ENCODE measurements around the gene ARFGAP3. TPM values are rescaled to one million over a fixed set of nuclear protein-coding genes. Genes with fewer than 3 reads are reported as not detected.

The ARFGAP3 gene
- total RNA-seq, 1 experiment from 2014 or later, result 37.4 TPM

DNA sequence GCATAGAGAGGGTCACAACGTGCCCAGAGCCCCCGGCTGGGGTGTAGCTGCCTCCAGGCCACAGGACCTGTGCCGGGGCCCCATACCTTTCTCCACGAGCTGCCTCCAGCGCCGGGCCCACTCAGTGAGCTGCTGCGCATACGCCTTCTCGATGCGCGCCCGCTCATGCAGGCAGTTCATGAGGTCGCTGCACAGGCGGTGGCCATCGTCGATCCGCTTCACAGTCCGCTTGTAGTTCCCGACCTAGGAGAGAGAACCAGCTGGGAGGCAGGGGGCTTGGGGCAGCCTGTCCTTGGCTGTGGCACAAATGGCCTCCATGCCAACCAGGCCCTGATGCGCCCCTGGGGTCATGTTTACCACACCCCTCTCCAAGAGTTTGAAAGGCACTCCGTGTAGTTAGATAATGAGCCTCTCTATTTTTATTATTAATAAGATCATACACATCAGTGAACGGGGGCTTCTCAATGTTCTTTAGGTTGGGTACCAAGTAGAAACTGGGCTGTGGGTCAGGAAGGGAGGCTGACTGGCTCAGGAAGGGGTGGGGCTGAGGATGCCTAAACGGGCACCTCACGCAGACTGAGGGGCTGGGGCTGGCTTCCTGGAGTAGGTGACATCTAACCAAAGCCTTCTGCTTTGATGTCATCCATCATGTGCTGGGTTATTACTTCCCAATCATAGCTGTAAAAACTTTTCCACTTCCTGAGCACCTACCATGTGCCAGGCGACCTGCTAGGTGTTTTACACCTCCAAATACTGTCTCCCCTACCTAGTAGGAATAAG is 36.5 kb upstream of the ARFGAP3 start:
- Histone ChIP-seq H3K4me1 (0 out of 2 replicates have a peak, but pooled peaks cover 1% of the 10 kb centered on the region), H3K9me3 (no peaks in the 10 kb centered on the region), H3K4me3 (ENCODE audit: low read depth, low read length) (no peak overlapping the region), H3K27me3 (replicated peaks; ENCODE audit: control insufficient read depth, insufficient read depth, low read length) (no peaks in the 10 kb centered on the region), H3K36me3 (ENCODE audit: control insufficient read depth, insufficient read depth, low read length) (peaks cover under 1% of the 10 kb centered on the region; the same call in 1 of the 2 replicates)
- no peaks in the 10 kb centered on the region for H3K9me3 Mint-ChIP-seq (ENCODE audit: unreplicated experiment)
- peaks cover 18% of the 10 kb centered on the region for H3K4me1 Mint-ChIP-seq (ENCODE audit: low read depth, unreplicated experiment)
- TF ChIP-seq, protein P1, sequence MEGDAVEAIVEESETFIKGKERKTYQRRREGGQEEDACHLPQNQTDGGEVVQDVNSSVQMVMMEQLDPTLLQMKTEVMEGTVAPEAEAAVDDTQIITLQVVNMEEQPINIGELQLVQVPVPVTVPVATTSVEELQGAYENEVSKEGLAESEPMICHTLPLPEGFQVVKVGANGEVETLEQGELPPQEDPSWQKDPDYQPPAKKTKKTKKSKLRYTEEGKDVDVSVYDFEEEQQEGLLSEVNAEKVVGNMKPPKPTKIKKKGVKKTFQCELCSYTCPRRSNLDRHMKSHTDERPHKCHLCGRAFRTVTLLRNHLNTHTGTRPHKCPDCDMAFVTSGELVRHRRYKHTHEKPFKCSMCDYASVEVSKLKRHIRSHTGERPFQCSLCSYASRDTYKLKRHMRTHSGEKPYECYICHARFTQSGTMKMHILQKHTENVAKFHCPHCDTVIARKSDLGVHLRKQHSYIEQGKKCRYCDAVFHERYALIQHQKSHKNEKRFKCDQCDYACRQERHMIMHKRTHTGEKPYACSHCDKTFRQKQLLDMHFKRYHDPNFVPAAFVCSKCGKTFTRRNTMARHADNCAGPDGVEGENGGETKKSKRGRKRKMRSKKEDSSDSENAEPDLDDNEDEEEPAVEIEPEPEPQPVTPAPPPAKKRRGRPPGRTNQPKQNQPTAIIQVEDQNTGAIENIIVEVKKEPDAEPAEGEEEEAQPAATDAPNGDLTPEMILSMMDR (IDR thresholded peaks at IDR 0.05; ENCODE audit: insufficient read depth in 1 of 2, low read depth in 1 of 2, low read length in 1 of 2, severe bottlenecking in 1 of 2, unreplicated experiment in 1 of 2), result no peak
- no peak overlapping the region for H3K4me3 Mint-ChIP-seq (ENCODE audit: unreplicated experiment)
- H3K27me3 Mint-ChIP-seq (ENCODE audit: insufficient read depth, unreplicated experiment), result no peaks in the 10 kb centered on the region
- no peak overlapping the region for H3K27ac Mint-ChIP-seq (ENCODE audit: unreplicated experiment)
- ChIA-PET CTCF (no interaction called here), POLR2A (no interaction called here)
- peaks cover 52% of the 10 kb centered on the region for H3K36me3 Mint-ChIP-seq (ENCODE audit: insufficient read depth, unreplicated experiment)
- DNase-seq, result no peak
- no TSS peak for BruUV-seq (replicated peaks)
- intact Hi-C loops (cut with micrococcal nuclease; ENCODE audit: unreplicated experiment), result no loop called here

DNA sequence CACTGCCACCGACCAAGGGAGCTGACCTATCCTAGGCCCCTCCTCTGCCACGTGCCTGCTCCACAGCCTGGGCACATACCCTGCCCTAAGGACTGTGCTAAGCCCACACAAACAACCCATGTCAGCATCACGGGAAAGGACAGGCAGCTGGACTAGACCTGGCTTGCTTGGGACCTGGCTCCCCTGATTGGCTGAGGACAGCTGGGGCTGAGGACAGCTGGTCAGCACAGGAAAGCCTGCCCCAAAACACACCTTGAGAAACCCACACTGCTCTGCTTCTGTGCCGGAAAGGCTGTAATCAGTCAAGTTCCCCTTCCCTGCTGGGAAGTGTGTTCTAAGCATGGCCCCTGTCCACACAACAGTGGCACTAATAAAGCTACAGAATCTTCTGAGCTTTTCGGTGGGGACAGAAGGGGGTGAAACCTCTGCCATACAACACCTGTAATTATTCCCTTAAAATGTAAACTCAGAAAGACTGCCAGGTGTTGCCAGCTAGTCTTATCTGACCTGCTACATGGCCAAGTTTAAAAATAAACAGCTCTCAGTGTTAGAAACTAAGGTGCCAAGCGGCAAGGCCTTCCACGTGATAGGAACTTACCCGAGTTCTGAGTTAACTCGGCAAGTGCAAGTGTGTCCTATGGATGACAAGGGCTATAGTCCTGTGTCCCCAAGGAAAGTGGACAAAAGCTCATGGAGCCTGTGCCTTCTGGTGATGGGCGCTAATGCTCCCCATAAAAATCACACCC is 35.7 kb upstream of the ARFGAP3 start:
- no TSS peak for BruUV-seq (replicated peaks)
- TF ChIP-seq, protein P1 (IDR thresholded peaks at IDR 0.05; ENCODE audit: insufficient read depth in 1 of 2, low read depth in 1 of 2, low read length in 1 of 2, severe bottlenecking in 1 of 2, unreplicated experiment in 1 of 2), result no peak
- H3K36me3 Mint-ChIP-seq (ENCODE audit: insufficient read depth, unreplicated experiment), result peaks cover 52% of the 10 kb centered on the region
- CTCF ChIA-PET, result no interaction called here
- H3K4me3 Mint-ChIP-seq (ENCODE audit: unreplicated experiment), result no peak overlapping the region
- Histone ChIP-seq H3K9me3 (no peaks in the 10 kb centered on the region), H3K4me3 (ENCODE audit: low read depth, low read length) (no peak overlapping the region), H3K4me1 (peaks cover 9% of the 10 kb centered on the region), H3K27me3 (replicated peaks; ENCODE audit: control insufficient read depth, insufficient read depth, low read length) (no peaks in the 10 kb centered on the region), H3K36me3 (ENCODE audit: control insufficient read depth, insufficient read depth, low read length) (peaks cover 1% of the 10 kb centered on the region; the same call in 1 of the 2 replicates)
- no peak overlapping the region for H3K27ac Mint-ChIP-seq (ENCODE audit: unreplicated experiment)
- POLR2A ChIA-PET, result no interaction called here
- no peak for DNase-seq
- intact Hi-C loops (cut with micrococcal nuclease; ENCODE audit: unreplicated experiment), result no loop called here
- H3K9me3 Mint-ChIP-seq (ENCODE audit: unreplicated experiment), result no peaks in the 10 kb centered on the region
- H3K4me1 Mint-ChIP-seq (ENCODE audit: low read depth, unreplicated experiment), result peaks cover 22% of the 10 kb centered on the region
- H3K27me3 Mint-ChIP-seq (ENCODE audit: insufficient read depth, unreplicated experiment), result no peaks in the 10 kb centered on the region

DNA sequence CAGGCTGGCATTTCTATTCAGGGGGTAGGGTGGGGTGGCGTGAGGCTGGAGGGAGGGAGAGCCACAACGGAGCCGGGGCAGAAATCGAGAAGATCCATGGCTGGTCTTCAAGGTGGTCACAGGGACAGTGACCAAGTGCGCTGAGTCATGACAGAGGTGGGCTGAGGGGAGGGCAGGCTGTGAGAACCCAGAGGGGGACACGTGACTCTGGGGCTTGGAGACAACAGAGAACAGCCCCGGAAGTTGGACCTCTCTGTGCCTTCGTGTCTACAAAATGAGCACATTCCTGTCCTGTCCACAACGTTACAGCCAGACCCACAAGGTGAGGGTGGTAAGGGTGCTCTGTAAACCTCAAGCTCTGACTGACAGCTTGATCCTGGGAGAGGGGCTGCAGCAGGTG is 35.1 kb upstream of the ARFGAP3 start:
- no TSS peak for BruUV-seq (replicated peaks)

More for the DNA sequence above, 35.1 kb upstream of the ARFGAP3 start:
- intact Hi-C loops (cut with micrococcal nuclease; ENCODE audit: unreplicated experiment), result no loop called here
- H3K4me3 Mint-ChIP-seq (ENCODE audit: unreplicated experiment), result no peak overlapping the region
- H3K36me3 Mint-ChIP-seq (ENCODE audit: insufficient read depth, unreplicated experiment), result peaks cover 52% of the 10 kb centered on the region
- no peak overlapping the region for H3K27ac Mint-ChIP-seq (ENCODE audit: unreplicated experiment)
- Histone ChIP-seq H3K4me1 (peaks cover 15% of the 10 kb centered on the region), H3K9me3 (no peaks in the 10 kb centered on the region), H3K4me3 (ENCODE audit: low read depth, low read length) (no peak overlapping the region), H3K36me3 (ENCODE audit: control insufficient read depth, insufficient read depth, low read length) (peaks cover 1% of the 10 kb centered on the region; the same call in 1 of the 2 replicates), H3K27me3 (replicated peaks; ENCODE audit: control insufficient read depth, insufficient read depth, low read length) (no peaks in the 10 kb centered on the region)
- TF ChIP-seq, protein P1 (IDR thresholded peaks at IDR 0.05; ENCODE audit: insufficient read depth in 1 of 2, low read depth in 1 of 2, low read length in 1 of 2, severe bottlenecking in 1 of 2, unreplicated experiment in 1 of 2), result no peak
- ChIA-PET CTCF (no interaction called here), POLR2A (no interaction called here)
- no peaks in the 10 kb centered on the region for H3K27me3 Mint-ChIP-seq (ENCODE audit: insufficient read depth, unreplicated experiment)
- H3K4me1 Mint-ChIP-seq (ENCODE audit: low read depth, unreplicated experiment), result peaks cover 24% of the 10 kb centered on the region
- H3K9me3 Mint-ChIP-seq (ENCODE audit: unreplicated experiment), result no peaks in the 10 kb centered on the region
- no peak for DNase-seq

Data from Caco-2 (cell line).